HepG2 (cell line): Measurements from ENCODE around the gene BMERB1. TPM values are rescaled to one million over a fixed set of nuclear protein-coding genes. Genes with fewer than 3 reads are reported as not detected.

ENCODE experiments used
- KLF9 ChIP-seq: IDR thresholded peaks from 2 replicates; pipeline ENCODE4 v1.6.1; 2016; ENCODE audit warnings: low read depth
- MEF2D ChIP-seq: sonication (generic); formaldehyde crosslinking; IDR thresholded peaks from 2 replicates; pipeline ENCODE4 v1.5.1; 2020; ENCODE audit warnings: mild to moderate bottlenecking, missing genetic modification reagents
- SKI ChIP-seq: fragments of 450-650 bp; IDR thresholded peaks from one replicate; pipeline ENCODE4 v1.6.1; 2018; ENCODE audit warnings: mild to moderate bottlenecking; ENCODE audit not compliant: partially characterized antibody
- SNAI1 ChIP-seq: sonication (generic); formaldehyde crosslinking; IDR thresholded peaks from 2 replicates; pipeline ENCODE4 v1.5.0; 2020; ENCODE audit warnings: mild to moderate bottlenecking, missing genetic modification reagents, borderline replicate concordance
- SRY ChIP-seq: sonication (generic); formaldehyde crosslinking; IDR thresholded peaks from 2 replicates; pipeline ENCODE4 v1.8.0; 2022; ENCODE audit warnings: mild to moderate bottlenecking, missing genetic modification reagents
- TBX2 ChIP-seq: sonication (generic); formaldehyde crosslinking; IDR thresholded peaks from 2 replicates; pipeline ENCODE4 v1.5.0; 2020; ENCODE audit warnings: missing genetic modification reagents, mild to moderate bottlenecking, borderline replicate concordance
- TCF7 ChIP-seq: sonication (generic); IDR thresholded peaks from 2 replicates; pipeline ENCODE4 v1.6.1; 2016; ENCODE audit warnings: antibody characterized with exemption, low read depth
- TGIF2 ChIP-seq: IDR thresholded peaks from 2 replicates; pipeline ENCODE4 v1.6.1; 2016; ENCODE audit warnings: control low read depth, missing compliant biosample characterization
- ZNF331 ChIP-seq: sonication (generic); formaldehyde crosslinking; IDR thresholded peaks from 2 replicates; pipeline ENCODE4 v1.4.0; 2020; ENCODE audit warnings: missing genetic modification reagents
- ZNF564 ChIP-seq: sonication (generic); formaldehyde crosslinking; IDR thresholded peaks from 2 replicates; pipeline ENCODE4 v1.8.1; 2023; ENCODE audit warnings: mild to moderate bottlenecking, missing genetic modification reagents
- ZNF652 ChIP-seq: IDR thresholded peaks from 2 replicates; pipeline ENCODE4 v1.6.1; 2016; ENCODE audit warnings: low read depth, borderline replicate concordance
- ZNF781 ChIP-seq: sonication (generic); formaldehyde crosslinking; IDR thresholded peaks from 2 replicates; pipeline ENCODE4 v1.5.1; 2020; ENCODE audit warnings: borderline replicate concordance, mild to moderate bottlenecking, missing genetic modification reagents; ENCODE audit errors: not compliant biosample characterization
- ZSCAN31 ChIP-seq: sonication (generic); formaldehyde crosslinking; IDR thresholded peaks from 2 replicates; pipeline ENCODE4 v1.5.0; 2020; ENCODE audit warnings: low read depth, mild to moderate bottlenecking, missing genetic modification reagents
- polyA plus RNA-seq, 8 experiments: library from polyadenylated mRNA; depleted of rRNA in 3 of 8; stranded (reverse) in 7 of 8; unstranded in 1 of 8; fragments of >200 nt; fragmentation: Illumina TruSeq in 4 of 8; extraction: Trizol in 4 of 8; gene quantifications; 2 replicates each; pipeline versions ENCODE4 v1.2.1 to v1.2.3, GENCODE V29; 2011 to 2016; ENCODE audit warnings: low read depth in 4 of 8, missing spikeins in 1 of 8, mixed read lengths in 1 of 8; ENCODE audit not compliant: insufficient read depth in 1 of 8
- total RNA-seq, 5 experiments: library from RNA; depleted of rRNA; stranded (reverse); fragments of >200 nt; fragmentation: Illumina TruSeq; extraction: Trizol; gene quantifications; 2 replicates each; pipeline ENCODE4 v1.2.3, GENCODE V29; 2016; ENCODE audit warnings: low read depth in 1 of 5
- TF ChIP-seq, protein P1 (sequence below): sonication (generic); formaldehyde crosslinking; IDR thresholded peaks from 2 replicates; pipeline ENCODE4 v1.5.0; 2020; ENCODE audit warnings: missing genetic modification reagents
- TF ChIP-seq, protein P2 (sequence below): sonication (generic); formaldehyde crosslinking; IDR thresholded peaks from 2 replicates; pipeline ENCODE4 v1.4.0; 2020; ENCODE audit warnings: missing genetic modification reagents, borderline replicate concordance
- TF ChIP-seq, protein P3 (sequence below): sonication (generic); formaldehyde crosslinking; IDR thresholded peaks from 2 replicates; pipeline ENCODE4 v1.4.0; 2020; ENCODE audit warnings: missing genetic modification reagents, mild to moderate bottlenecking, borderline replicate concordance

BMERB1 gene
- total and polyA plus RNA-seq, 2 of the 13 experiments (the other 11 are each of a cell fraction or from before 2014, with no cell fraction given) = 1.4 TPM

DNA sequence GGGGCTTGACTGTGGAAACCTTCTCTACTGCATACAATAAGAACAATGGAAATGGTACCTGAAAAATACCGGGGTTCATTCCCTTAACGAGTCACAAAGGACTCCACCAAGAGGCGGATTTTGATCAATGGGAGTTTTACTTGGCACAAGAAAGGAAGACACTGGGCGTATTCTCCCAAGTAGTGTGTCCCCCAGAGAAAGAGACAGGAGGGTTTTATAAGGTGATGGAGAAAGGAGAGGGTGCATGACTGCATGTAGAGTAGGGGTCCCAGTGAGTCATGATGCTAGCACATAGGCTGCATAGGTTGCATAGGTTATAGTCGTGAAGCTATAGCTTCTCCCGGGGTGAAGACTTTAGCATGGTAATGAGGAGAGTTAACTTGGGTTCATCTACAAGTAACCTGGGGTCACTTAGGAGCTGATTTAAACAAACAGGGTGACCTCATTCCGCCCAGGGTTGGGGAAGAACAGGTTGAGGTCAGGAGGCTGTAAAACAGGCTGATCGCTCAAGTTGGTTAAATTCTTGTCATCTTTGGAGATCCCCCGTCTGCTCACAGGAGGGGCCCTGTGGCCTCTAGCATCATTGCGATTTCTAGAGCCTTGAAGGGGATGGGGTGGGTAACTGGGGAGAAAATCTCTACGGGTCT lies 37.3 kb upstream of the BMERB1 start (continued):
- TF ChIP-seq SNAI1 (CRISPR knock-in tag) (no peak), TGIF2 (CRISPR knock-in tag) (no peak), ZNF652 (CRISPR knock-in tag) (no peak), KLF9 (CRISPR knock-in tag) (no peak), SRY (CRISPR knock-in tag) (peak; percentile 54; the same call in 1 of the 2 replicates), TCF7 (no peak), ZNF564 (no peak), ZNF331 (CRISPR knock-in tag) (no peak), MEF2D (CRISPR knock-in tag) (no peak), ZSCAN31 (no peak), TBX2 (CRISPR knock-in tag) (no peak), SKI (no peak), ZNF781 (CRISPR knock-in tag) (no peak)
- TF ChIP-seq, protein P1, sequence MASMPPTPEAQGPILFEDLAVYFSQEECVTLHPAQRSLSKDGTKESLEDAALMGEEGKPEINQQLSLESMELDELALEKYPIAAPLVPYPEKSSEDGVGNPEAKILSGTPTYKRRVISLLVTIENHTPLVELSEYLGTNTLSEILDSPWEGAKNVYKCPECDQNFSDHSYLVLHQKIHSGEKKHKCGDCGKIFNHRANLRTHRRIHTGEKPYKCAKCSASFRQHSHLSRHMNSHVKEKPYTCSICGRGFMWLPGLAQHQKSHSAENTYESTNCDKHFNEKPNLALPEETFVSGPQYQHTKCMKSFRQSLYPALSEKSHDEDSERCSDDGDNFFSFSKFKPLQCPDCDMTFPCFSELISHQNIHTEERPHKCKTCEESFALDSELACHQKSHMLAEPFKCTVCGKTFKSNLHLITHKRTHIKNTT (CRISPR knock-in tag) = no peak
- TF ChIP-seq, protein P2, sequence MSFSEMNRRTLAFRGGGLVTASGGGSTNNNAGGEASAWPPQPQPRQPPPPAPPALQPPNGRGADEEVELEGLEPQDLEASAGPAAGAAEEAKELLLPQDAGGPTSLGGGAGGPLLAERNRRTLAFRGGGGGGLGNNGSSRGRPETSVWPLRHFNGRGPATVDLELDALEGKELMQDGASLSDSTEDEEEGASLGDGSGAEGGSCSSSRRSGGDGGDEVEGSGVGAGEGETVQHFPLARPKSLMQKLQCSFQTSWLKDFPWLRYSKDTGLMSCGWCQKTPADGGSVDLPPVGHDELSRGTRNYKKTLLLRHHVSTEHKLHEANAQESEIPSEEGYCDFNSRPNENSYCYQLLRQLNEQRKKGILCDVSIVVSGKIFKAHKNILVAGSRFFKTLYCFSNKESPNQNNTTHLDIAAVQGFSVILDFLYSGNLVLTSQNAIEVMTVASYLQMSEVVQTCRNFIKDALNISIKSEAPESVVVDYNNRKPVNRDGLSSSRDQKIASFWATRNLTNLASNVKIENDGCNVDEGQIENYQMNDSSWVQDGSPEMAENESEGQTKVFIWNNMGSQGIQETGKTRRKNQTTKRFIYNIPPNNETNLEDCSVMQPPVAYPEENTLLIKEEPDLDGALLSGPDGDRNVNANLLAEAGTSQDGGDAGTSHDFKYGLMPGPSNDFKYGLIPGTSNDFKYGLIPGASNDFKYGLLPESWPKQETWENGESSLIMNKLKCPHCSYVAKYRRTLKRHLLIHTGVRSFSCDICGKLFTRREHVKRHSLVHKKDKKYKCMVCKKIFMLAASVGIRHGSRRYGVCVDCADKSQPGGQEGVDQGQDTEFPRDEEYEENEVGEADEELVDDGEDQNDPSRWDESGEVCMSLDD (CRISPR knock-in tag) = no peak; the same call in 1 of the 2 replicates
- TF ChIP-seq, protein P3, sequence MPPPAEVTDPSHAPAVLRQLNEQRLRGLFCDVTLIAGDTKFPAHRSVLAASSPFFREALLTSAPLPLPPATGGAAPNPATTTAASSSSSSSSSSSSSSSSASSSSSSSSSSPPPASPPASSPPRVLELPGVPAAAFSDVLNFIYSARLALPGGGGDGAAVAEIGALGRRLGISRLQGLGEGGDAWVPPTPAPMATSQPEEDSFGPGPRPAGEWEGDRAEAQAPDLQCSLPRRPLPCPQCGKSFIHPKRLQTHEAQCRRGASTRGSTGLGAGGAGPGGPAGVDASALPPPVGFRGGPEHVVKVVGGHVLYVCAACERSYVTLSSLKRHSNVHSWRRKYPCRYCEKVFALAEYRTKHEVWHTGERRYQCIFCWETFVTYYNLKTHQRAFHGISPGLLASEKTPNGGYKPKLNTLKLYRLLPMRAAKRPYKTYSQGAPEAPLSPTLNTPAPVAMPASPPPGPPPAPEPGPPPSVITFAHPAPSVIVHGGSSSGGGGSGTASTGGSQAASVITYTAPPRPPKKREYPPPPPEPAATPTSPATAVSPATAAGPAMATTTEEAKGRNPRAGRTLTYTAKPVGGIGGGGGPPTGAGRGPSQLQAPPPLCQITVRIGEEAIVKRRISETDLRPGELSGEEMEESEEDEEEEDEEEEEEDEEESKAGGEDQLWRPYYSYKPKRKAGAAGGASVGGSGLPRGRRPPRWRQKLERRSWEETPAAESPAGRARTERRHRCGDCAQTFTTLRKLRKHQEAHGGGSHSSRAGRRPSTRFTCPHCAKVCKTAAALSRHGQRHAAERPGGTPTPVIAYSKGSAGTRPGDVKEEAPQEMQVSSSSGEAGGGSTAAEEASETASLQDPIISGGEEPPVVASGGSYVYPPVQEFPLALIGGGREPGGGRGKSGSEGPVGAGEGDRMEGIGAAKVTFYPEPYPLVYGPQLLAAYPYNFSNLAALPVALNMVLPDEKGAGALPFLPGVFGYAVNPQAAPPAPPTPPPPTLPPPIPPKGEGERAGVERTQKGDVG (CRISPR knock-in tag) = 0 out of 2 replicates have a peak, but pooled peaks have one; percentile 46
